HEK293 (cell line): Measurements from ENCODE around the gene WDR74.

Source experiments
- EGR2 ChIP-seq: fragments of 450-650 bp; formaldehyde crosslinking; IDR thresholded peaks from 2 replicates; pipeline ENCODE4 v1.5.1; 2016; ENCODE audit warnings: low read depth, missing biosample characterization, missing genetic modification characterization
- GLI4 ChIP-seq: fragments of 450-650 bp; formaldehyde crosslinking; IDR thresholded peaks from 2 replicates; pipeline ENCODE4 v1.5.1; 2016; ENCODE audit warnings: missing biosample characterization, missing genetic modification characterization
- HOXA7 ChIP-seq: sonication (generic); formaldehyde crosslinking; IDR thresholded peaks from 2 replicates; pipeline ENCODE4 v1.8.1; 2022; ENCODE audit warnings: missing genetic modification reagents, borderline replicate concordance
- SCRT1 ChIP-seq: fragments of 450-650 bp; formaldehyde crosslinking; IDR thresholded peaks from 2 replicates; pipeline ENCODE4 v1.5.1; 2016; ENCODE audit warnings: missing biosample characterization, missing genetic modification characterization, borderline replicate concordance
- SP3 ChIP-seq: fragments of 450-650 bp; formaldehyde crosslinking; IDR thresholded peaks from 2 replicates; pipeline ENCODE4 v1.5.1; 2016; ENCODE audit warnings: missing biosample characterization, missing genetic modification characterization
- ZBTB20 ChIP-seq: fragments of 450-650 bp; formaldehyde crosslinking; IDR thresholded peaks from 2 replicates; pipeline ENCODE4 v1.5.1; 2016; ENCODE audit warnings: missing biosample characterization, missing genetic modification characterization
- ZNF157 ChIP-seq: fragments of 450-650 bp; formaldehyde crosslinking; IDR thresholded peaks from 2 replicates; pipeline ENCODE4 v1.5.1; 2016; ENCODE audit warnings: missing biosample characterization, missing genetic modification characterization
- ZNF19 ChIP-seq: fragments of 450-650 bp; formaldehyde crosslinking; IDR thresholded peaks from 2 replicates; pipeline ENCODE4; 2016; ENCODE audit warnings: missing biosample characterization, missing genetic modification characterization, low read depth
- ZNF274 ChIP-seq, 2 experiments: fragments of 200-500 bp in 1 of 2; fragments of 450-650 bp in 1 of 2; sonication (Bioruptor generic) in 1 of 2; formaldehyde crosslinking in 1 of 2; IDR thresholded peaks; 2 replicates each; pipeline versions ENCODE4 v1.5.1 to v1.6.1; 2014 to 2016; ENCODE audit warnings: borderline replicate concordance in 1 of 2, inconsistent platforms in 1 of 2, low read length in 1 of 2, missing biosample characterization in 1 of 2, missing genetic modification characterization in 1 of 2
- ZNF350 ChIP-seq: fragments of 450-650 bp; formaldehyde crosslinking; IDR thresholded peaks from 2 replicates; pipeline ENCODE4 v1.5.0; 2017; ENCODE audit warnings: missing biosample characterization, mild to moderate bottlenecking, missing genetic modification characterization
- ZNF48 ChIP-seq: fragments of 450-650 bp; formaldehyde crosslinking; IDR thresholded peaks from 2 replicates; pipeline ENCODE4 v1.5.1; 2016; ENCODE audit warnings: missing biosample characterization, missing genetic modification characterization
- ZNF510 ChIP-seq: fragments of 450-650 bp; formaldehyde crosslinking; IDR thresholded peaks from 2 replicates; pipeline ENCODE4 v1.5.1; 2018; ENCODE audit warnings: mild to moderate bottlenecking, missing genetic modification characterization, missing biosample characterization; ENCODE audit not compliant: insufficient replicate concordance
- ZNF558 ChIP-seq: fragments of 450-650 bp; formaldehyde crosslinking; IDR thresholded peaks from 2 replicates; pipeline ENCODE4 v1.5.1; 2016; ENCODE audit warnings: missing biosample characterization, missing genetic modification characterization
- ZNF670 ChIP-seq: fragments of 450-650 bp; formaldehyde crosslinking; IDR thresholded peaks from 2 replicates; pipeline ENCODE4 v1.5.1; 2016; ENCODE audit warnings: missing biosample characterization, missing genetic modification characterization, low read depth
- ZNF791 ChIP-seq: fragments of 450-650 bp; formaldehyde crosslinking; IDR thresholded peaks from 2 replicates; pipeline ENCODE4 v1.5.1; 2016; ENCODE audit warnings: missing biosample characterization, missing genetic modification characterization
- ZNF830 ChIP-seq: fragments of 450-650 bp; IDR thresholded peaks from 2 replicates; pipeline ENCODE4 v1.5.0; 2018; ENCODE audit warnings: missing biosample characterization, missing genetic modification characterization, low read depth, mild to moderate bottlenecking, moderate library complexity
- TF ChIP-seq, protein P1 (sequence below): fragments of 450-650 bp; formaldehyde crosslinking; IDR thresholded peaks from 2 replicates; pipeline ENCODE4 v1.5.1; 2016; ENCODE audit warnings: missing biosample characterization, missing genetic modification characterization
- TF ChIP-seq, protein P2 (sequence below): fragments of 450-650 bp; formaldehyde crosslinking; IDR thresholded peaks from 2 replicates; pipeline ENCODE4 v1.5.1; 2016; ENCODE audit warnings: missing biosample characterization, missing genetic modification characterization, low read depth
- TF ChIP-seq, protein P3 (sequence below): fragments of 450-650 bp; formaldehyde crosslinking; IDR thresholded peaks from 2 replicates; pipeline ENCODE4 v1.5.1; 2016; ENCODE audit warnings: missing biosample characterization, missing genetic modification characterization
- TF ChIP-seq, protein P4 (sequence below): fragments of 450-650 bp; formaldehyde crosslinking; IDR thresholded peaks from 2 replicates; pipeline ENCODE4 v1.5.1; 2017; ENCODE audit warnings: missing biosample characterization, missing genetic modification characterization
- TF ChIP-seq, protein P5 (sequence below): fragments of 450-650 bp; formaldehyde crosslinking; IDR thresholded peaks from 2 replicates; pipeline ENCODE4 v1.5.1; 2016; ENCODE audit warnings: missing biosample characterization, missing genetic modification characterization
- TF ChIP-seq, protein P6 (sequence below): fragments of 450-650 bp; formaldehyde crosslinking; IDR thresholded peaks from 2 replicates; pipeline ENCODE4 v1.5.1; 2016; ENCODE audit warnings: missing biosample characterization, missing genetic modification characterization
- TF ChIP-seq, protein P7 (sequence below): fragments of 450-650 bp; formaldehyde crosslinking; IDR thresholded peaks from 2 replicates; pipeline ENCODE4 v1.5.1; 2016; ENCODE audit warnings: missing biosample characterization, missing genetic modification characterization

The WDR74 gene

DNA sequence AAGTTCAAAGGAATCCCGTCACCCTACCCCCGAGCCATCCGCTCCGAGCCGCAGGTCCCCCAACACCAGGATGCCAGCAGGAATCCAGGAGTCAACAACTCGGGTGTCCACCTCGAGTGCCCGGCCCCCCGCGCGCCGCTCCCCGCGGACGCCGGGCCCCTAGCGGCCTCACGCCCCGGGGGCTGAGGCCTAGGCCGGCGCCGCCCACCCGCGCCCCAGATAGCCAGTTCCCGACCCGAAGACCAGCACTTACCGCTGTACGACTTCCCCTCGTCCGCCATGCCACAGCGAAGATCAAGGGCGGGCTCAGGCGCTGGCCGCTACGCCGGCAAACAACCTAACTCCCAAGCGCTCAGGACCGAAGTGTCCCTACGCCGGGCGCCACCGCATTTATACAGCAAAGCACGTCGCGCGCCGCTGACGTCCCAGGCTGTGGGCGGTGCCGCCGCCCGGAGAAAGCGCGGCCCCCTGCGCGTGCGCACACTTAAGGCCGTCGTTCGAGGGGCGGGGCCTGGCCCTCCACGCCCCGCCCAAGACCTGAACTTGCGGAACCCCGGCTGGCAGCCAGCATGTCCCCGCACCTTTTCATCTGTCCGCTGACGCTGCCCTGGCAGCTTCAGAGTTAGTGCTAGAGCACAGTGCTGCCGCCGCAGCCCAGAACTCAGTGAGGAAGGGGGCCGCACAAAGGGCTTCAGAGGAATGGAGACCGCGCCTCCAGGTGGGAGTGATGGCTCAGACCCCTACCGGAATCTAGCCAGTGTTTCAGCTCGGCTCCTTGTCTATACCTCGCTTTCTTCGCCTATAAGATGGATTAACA lies 34.1 kb downstream of the WDR74 start, which contains the start of gene NXF1 (continued):
- TF ChIP-seq, protein P1, sequence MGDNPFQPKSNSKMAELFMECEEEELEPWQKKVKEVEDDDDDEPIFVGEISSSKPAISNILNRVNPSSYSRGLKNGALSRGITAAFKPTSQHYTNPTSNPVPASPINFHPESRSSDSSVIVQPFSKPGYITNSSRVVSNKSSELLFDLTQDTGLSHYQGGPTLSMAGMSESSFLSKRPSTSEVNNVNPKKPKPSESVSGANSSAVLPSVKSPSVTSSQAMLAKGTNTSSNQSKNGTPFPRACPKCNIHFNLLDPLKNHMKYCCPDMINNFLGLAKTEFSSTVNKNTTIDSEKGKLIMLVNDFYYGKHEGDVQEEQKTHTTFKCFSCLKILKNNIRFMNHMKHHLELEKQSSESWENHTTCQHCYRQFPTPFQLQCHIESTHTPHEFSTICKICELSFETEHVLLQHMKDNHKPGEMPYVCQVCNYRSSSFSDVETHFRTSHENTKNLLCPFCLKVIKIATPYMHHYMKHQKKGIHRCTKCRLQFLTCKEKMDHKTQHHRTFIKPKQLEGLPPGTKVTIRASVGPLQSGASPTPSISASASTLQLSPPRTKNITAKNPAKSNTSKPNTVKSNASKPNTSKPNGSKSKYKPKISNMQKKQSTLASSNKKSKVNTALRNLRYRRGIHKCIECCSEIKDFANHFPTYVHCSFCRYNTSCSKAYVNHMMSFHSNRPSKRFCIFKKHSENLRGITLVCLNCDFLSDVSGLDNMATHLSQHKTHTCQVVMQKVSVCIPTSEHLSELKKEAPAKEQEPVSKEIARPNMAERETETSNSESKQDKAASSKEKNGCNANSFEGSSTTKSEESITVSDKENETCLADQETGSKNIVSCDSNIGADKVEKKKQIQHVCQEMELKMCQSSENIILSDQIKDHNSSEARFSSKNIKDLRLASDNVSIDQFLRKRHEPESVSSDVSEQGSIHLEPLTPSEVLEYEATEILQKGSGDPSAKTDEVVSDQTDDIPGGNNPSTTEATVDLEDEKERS: no peak
- TF ChIP-seq ZNF791 (tag by site-specific recombination) (no peak), SCRT1 (tag by site-specific recombination) (no peak), GLI4 (no peak; the same call in 1 of the 2 replicates), ZNF670 (tag by site-specific recombination) (no peak), EGR2 (tag by site-specific recombination) (0 out of 2 replicates have a peak, but pooled peaks have one; percentile 40), HOXA7 (no peak), ZNF157 (no peak), ZNF48 (tag by site-specific recombination) (no peak), ZBTB20 (tag by site-specific recombination) (peak; percentile 44; the same call in 1 of the 2 replicates), ZNF830 (no peak), ZNF558 (tag by site-specific recombination) (no peak), ZNF510 (tag by site-specific recombination) (no peak), ZNF350 (tag by site-specific recombination) (no peak), SP3 (tag by site-specific recombination) (peak; percentile 88), ZNF19 (tag by site-specific recombination) (no peak), ZNF274 (IDR thresholded peaks at IDR 0.05; ENCODE audit: low read length) (no peak), ZNF274 (tag by site-specific recombination; IDR thresholded peaks at IDR 0.05; ENCODE audit: borderline replicate concordance) (no peak)
- TF ChIP-seq, protein P2, sequence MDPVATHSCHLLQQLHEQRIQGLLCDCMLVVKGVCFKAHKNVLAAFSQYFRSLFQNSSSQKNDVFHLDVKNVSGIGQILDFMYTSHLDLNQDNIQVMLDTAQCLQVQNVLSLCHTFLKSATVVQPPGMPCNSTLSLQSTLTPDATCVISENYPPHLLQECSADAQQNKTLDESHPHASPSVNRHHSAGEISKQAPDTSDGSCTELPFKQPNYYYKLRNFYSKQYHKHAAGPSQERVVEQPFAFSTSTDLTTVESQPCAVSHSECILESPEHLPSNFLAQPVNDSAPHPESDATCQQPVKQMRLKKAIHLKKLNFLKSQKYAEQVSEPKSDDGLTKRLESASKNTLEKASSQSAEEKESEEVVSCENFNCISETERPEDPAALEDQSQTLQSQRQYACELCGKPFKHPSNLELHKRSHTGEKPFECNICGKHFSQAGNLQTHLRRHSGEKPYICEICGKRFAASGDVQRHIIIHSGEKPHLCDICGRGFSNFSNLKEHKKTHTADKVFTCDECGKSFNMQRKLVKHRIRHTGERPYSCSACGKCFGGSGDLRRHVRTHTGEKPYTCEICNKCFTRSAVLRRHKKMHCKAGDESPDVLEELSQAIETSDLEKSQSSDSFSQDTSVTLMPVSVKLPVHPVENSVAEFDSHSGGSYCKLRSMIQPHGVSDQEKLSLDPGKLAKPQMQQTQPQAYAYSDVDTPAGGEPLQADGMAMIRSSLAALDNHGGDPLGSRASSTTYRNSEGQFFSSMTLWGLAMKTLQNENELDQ: no peak
- TF ChIP-seq, protein P3, sequence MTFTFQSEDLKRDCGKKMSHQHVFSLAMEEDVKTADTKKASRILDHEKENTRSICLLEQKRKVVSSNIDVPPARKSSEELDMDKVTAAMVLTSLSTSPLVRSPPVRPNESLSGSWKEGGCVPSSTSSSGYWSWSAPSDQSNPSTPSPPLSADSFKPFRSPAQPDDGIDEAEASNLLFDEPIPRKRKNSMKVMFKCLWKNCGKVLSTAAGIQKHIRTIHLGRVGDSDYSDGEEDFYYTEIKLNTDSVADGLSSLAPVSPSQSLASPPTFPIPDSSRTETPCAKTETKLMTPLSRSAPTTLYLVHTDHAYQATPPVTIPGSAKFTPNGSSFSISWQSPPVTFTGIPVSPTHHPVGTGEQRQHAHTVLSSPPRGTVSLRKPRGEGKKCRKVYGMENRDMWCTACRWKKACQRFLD (tag by site-specific recombination): no peak
- TF ChIP-seq, protein P4, sequence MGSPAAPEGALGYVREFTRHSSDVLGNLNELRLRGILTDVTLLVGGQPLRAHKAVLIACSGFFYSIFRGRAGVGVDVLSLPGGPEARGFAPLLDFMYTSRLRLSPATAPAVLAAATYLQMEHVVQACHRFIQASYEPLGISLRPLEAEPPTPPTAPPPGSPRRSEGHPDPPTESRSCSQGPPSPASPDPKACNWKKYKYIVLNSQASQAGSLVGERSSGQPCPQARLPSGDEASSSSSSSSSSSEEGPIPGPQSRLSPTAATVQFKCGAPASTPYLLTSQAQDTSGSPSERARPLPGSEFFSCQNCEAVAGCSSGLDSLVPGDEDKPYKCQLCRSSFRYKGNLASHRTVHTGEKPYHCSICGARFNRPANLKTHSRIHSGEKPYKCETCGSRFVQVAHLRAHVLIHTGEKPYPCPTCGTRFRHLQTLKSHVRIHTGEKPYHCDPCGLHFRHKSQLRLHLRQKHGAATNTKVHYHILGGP (tag by site-specific recombination): no peak
- TF ChIP-seq, protein P5, sequence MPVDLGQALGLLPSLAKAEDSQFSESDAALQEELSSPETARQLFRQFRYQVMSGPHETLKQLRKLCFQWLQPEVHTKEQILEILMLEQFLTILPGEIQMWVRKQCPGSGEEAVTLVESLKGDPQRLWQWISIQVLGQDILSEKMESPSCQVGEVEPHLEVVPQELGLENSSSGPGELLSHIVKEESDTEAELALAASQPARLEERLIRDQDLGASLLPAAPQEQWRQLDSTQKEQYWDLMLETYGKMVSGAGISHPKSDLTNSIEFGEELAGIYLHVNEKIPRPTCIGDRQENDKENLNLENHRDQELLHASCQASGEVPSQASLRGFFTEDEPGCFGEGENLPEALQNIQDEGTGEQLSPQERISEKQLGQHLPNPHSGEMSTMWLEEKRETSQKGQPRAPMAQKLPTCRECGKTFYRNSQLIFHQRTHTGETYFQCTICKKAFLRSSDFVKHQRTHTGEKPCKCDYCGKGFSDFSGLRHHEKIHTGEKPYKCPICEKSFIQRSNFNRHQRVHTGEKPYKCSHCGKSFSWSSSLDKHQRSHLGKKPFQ (tag by site-specific recombination): no peak
- TF ChIP-seq, protein P6, sequence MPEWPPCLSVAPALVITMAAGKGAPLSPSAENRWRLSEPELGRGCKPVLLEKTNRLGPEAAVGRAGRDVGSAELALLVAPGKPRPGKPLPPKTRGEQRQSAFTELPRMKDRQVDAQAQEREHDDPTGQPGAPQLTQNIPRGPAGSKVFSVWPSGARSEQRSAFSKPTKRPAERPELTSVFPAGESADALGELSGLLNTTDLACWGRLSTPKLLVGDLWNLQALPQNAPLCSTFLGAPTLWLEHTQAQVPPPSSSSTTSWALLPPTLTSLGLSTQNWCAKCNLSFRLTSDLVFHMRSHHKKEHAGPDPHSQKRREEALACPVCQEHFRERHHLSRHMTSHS (tag by site-specific recombination): no peak
- TF ChIP-seq, protein P7, sequence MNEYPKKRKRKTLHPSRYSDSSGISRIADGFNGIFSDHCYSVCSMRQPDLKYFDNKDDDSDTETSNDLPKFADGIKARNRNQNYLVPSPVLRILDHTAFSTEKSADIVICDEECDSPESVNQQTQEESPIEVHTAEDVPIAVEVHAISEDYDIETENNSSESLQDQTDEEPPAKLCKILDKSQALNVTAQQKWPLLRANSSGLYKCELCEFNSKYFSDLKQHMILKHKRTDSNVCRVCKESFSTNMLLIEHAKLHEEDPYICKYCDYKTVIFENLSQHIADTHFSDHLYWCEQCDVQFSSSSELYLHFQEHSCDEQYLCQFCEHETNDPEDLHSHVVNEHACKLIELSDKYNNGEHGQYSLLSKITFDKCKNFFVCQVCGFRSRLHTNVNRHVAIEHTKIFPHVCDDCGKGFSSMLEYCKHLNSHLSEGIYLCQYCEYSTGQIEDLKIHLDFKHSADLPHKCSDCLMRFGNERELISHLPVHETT (tag by site-specific recombination): no peak
